HG03571 (cell line): ENCODE data around the gene FAS.

Source experiments
- ATAC-seq: cut with Tn5 transposase; IDR thresholded peaks from one replicate; pipeline ENCODE4 v1.9.1; 2021; ENCODE audit not compliant: unreplicated experiment

Gene FAS

GRCh38 chr10:88971221-88972061, 19.2 kb upstream of the FAS start:
- ATAC-seq = no peak

- no peak for ATAC-seq
These were observed 16.6 kb upstream of the FAS start for GRCh38 chr10:88974012-88974411.

- no peak for ATAC-seq
These were observed 15.9 kb upstream of the FAS start for GRCh38 chr10:88974446-88975376.

DNA sequence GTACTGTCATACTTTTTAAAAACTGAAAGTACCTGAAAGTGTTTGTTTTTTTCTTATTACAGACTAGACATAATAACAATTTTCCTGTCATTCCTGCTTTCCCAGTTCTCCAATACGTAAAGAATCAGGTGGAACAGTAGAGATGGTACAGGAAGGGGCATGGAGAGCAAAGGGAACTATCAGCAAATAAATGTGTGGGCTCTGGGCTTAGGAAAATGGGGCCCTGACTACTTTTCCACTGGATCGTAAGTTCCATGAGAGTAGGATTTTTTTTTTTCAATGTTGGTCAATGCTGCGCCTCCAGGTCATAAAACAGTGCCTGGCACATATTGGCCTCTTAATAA, 15.2 kb upstream of the FAS start:
- ATAC-seq = no peak

- no peak for ATAC-seq
These were observed 12.1 kb upstream of the FAS start for GRCh38 chr10:88978463-88978862.

DNA sequence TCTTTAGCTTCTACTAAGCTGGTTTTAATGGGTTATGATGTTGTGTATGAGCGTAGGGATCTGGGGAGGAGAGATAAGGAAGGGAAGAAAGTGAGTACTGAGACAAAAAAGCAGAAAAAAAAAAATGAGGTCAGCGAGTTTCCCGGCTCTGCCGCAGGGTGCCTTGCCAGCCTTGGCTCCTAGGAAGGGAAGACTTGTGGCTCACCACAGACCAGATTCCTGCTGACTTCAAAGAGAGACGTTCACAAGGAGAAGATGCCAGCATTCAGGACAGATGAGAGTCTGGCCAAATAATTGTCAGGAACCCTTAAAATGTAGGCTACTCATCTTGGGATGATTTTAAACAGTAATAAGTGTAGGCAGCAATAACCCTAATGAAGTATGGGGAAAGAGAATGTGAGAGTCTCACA, 11.4 kb upstream of the FAS start:
- no peak for ATAC-seq

DNA sequence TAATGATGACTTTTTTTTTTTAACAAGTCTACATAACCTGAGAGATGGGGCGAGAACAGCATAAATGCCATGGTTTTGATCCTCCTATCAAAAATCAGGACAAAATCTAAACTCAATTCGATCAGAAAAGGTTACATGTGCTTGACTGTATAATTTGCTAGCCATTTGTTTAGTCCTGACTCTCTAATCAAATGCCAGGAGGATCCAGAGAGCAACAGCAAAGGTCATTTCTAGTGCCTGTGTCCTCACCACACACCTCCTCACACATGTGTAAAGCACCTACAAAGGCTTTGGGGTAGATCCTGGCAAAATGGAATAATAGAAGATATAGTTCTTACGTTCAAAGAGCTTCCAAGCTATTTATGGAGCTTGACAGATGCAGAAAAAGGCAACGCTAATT, 11.0 kb upstream of the FAS start:
- ATAC-seq = no peak

GRCh38 chr10:88980247-88980646, 10.4 kb upstream of the FAS start:
- ATAC-seq = no peak

- no peak for ATAC-seq
These were observed 9.8 kb upstream of the FAS start for GRCh38 chr10:88980800-88981199.

- ATAC-seq = no peak
These were observed 9.2 kb upstream of the FAS start for GRCh38 chr10:88981435-88981834.

GRCh38 chr10:88982366-88982765, 8.2 kb upstream of the FAS start:
- no peak for ATAC-seq

- ATAC-seq = no peak
These were observed 7.4 kb upstream of the FAS start for GRCh38 chr10:88983206-88983605.

GRCh38 chr10:88983939-88984338, 6.7 kb upstream of the FAS start:
- no peak for ATAC-seq

DNA sequence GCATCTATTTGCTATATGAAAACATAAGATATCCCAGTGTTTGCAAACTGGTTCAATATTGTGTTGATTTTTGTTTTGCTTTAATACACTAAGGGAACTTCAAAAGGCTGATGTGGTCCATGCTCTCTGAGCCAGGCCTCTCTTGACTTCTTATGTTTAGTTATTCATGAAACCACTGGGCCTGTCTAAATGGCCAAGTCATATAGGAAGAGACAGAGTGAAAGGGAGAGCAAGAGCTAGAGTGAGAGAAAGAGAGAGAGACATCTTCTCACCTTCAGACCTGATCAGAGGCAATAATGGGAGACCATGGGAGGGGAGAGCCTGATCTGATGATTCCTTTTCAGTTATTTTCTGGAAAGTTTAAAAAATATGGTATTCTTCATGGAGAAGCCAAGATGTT, 6.1 kb upstream of the FAS start:
- no peak for ATAC-seq

GRCh38 chr10:88986549-88987242, 3.9 kb upstream of the FAS start:
- ATAC-seq = no peak

DNA sequence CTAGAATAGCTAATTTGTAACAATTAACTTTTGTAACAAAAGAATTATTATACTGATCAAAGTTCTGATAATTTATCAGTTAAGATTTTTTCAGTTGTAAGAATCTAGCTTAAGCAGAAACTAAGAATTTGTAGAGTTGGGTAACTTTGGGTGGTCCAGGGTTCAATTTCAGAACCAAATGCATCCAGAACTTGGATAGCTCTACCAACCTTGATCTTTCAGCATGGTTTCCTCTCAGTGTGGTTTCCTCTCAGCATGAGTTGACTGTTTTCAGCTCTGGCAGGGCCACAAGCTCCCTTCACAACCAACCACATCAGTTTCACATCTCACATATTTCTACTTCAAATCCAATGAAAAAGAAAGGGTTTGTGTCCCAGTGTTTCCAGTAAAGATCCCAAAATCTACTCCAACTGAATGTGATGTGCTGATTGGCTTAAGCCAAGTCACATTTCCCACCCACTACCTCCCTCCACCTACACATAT, 3.3 kb upstream of the FAS start:
- ATAC-seq = no peak

- ATAC-seq = no peak
These were observed 2.8 kb upstream of the FAS start for GRCh38 chr10:88987840-88988239.

- ATAC-seq = no peak
These were observed 1.2 kb upstream of the FAS start for GRCh38 chr10:88989423-88989822.

- peak; percentile 18 for ATAC-seq
These were observed 694 bp upstream of the FAS start for GRCh38 chr10:88989824-88990383.

DNA sequence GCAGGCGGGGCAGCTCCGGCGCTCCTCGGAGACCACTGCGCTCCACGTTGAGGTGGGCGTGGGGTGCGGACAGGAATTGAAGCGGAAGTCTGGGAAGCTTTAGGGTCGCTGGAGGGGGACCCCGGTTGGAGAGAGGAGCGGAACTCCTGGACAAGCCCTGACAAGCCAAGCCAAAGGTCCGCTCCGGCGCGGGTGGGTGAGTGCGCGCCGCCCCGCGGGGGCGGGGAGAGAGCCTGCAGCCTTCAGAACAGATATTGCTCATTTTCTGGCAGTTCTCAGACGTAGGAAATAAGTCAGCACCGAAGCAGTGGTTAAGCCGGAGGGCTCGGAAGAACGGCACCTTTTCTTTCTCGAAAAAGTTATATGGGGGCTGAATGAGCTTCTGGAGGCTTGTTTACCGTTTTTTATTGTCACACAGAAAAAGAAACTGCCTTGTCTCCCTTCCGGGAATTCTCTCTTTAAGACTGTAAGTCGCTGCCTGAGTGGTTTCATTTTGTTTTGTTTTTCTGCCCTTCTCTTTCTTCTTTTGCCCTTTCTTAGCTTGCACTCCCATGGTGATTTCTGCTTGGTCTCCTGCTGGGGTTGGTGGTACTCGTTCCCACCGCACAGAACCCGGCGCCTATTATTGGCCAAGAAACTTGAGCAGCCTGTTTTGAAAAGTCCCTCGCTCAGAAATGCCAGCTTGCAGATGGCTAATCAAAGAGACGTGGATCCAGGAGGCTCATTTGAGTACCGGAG, 732 bp downstream of the FAS start:
- peak; percentile 22 for ATAC-seq
